Measurements from ENCODE around the gene COX8C. TPM values are rescaled to one million over a fixed set of nuclear protein-coding genes. Genes with fewer than 3 reads are reported as not detected.

COX8C gene
- total and polyA plus RNA-seq, 9 of the 15 experiments (the other 6 are each of a cell fraction or from before 2014, with no cell fraction given), result not detected

DNA sequence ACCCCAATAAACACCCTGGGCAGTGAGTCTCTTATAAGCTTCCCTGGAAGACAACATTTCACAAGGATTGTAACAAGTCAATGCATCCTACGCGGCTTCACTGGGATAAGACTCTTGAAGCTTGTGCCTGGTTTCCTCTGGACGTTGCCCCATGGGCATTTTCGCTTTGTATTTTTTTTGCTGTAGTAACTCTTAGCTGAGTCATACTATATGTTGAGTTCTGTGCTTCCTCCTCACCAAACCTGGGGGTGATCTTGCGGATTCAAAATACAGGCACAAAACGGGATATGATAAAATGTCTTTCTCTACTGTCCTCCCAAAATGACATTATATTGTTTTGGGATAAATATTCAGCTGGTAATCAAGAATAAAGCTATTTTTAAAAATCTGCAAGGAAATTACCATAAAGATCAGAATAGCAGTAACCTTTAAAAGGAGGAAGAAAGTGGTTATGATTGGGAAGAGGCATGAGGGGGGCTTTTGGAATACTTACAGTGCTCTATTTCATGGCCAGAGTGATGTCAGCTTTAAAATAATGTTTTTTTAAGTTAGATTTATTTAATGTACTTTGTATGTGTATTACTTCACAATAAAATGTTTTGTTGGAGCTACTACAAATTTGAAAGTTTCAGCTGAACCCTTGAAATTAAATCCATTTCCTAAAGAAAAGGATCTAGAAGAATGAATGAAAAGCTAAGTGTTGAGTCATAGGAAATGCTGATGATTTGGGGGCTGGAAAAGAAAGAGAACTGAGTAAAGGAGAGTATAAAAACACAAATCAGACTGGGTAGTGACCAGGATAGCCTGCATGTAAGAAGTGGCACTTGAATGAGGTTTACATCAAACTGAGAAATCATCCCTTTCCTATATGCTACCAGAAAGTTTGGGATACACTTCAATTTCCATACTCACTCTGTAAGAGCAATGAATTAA lies 28.8 kb upstream of the COX8C start:
- no peak for FAIRE-seq
- TF ChIP-seq ZNF384 (IDR thresholded peaks at IDR 0.05; ENCODE audit: low read depth, low read length), result peak; percentile 51; the same call in 1 of the 2 replicates
- peak; percentile 81 for TF ChIP-seq NFE2 (IDR thresholded peaks at IDR 0.05; ENCODE audit: low read depth)
- TF ChIP-seq MAFK (IDR thresholded peaks at IDR 0.05; ENCODE audit: low read length), result peak; percentile 51; the same call in 1 of the 2 replicates
- TF ChIP-seq FOSL1 (tag; conservative IDR thresholded peaks at IDR 0.05), result 0 out of 2 replicates have a peak, but pooled peaks have one; percentile 26
- TF ChIP-seq, protein P1, sequence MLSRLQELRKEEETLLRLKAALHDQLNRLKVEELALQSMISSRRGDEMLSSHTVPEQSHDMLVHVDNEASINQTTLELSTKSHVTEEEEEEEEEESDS (CRISPR knock-in tag; IDR thresholded peaks at IDR 0.05), result no peak
- peak; percentile 62 for TF ChIP-seq MAFG (tag; conservative IDR thresholded peaks at IDR 0.05)
- TF ChIP-seq ATF3 (IDR thresholded peaks at IDR 0.05), result peak; percentile 26; the same call in 1 of the 2 replicates
- TF ChIP-seq ATF3 (CRISPR knock-in tag; conservative IDR thresholded peaks at IDR 0.05), result no peak
- no peak for TF ChIP-seq FOXJ2 (tag; IDR thresholded peaks at IDR 0.05)
- no peak for TF ChIP-seq MED1 (CRISPR knock-in tag; IDR thresholded peaks at IDR 0.05; ENCODE audit: borderline replicate concordance)
- TF ChIP-seq, protein P2, sequence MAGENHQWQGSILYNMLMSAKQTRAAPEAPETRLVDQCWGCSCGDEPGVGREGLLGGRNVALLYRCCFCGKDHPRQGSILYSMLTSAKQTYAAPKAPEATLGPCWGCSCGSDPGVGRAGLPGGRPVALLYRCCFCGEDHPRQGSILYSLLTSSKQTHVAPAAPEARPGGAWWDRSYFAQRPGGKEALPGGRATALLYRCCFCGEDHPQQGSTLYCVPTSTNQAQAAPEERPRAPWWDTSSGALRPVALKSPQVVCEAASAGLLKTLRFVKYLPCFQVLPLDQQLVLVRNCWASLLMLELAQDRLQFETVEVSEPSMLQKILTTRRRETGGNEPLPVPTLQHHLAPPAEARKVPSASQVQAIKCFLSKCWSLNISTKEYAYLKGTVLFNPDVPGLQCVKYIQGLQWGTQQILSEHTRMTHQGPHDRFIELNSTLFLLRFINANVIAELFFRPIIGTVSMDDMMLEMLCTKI (IDR thresholded peaks at IDR 0.05; ENCODE audit: partially characterized antibody), result no peak
- TF ChIP-seq, protein P3, sequence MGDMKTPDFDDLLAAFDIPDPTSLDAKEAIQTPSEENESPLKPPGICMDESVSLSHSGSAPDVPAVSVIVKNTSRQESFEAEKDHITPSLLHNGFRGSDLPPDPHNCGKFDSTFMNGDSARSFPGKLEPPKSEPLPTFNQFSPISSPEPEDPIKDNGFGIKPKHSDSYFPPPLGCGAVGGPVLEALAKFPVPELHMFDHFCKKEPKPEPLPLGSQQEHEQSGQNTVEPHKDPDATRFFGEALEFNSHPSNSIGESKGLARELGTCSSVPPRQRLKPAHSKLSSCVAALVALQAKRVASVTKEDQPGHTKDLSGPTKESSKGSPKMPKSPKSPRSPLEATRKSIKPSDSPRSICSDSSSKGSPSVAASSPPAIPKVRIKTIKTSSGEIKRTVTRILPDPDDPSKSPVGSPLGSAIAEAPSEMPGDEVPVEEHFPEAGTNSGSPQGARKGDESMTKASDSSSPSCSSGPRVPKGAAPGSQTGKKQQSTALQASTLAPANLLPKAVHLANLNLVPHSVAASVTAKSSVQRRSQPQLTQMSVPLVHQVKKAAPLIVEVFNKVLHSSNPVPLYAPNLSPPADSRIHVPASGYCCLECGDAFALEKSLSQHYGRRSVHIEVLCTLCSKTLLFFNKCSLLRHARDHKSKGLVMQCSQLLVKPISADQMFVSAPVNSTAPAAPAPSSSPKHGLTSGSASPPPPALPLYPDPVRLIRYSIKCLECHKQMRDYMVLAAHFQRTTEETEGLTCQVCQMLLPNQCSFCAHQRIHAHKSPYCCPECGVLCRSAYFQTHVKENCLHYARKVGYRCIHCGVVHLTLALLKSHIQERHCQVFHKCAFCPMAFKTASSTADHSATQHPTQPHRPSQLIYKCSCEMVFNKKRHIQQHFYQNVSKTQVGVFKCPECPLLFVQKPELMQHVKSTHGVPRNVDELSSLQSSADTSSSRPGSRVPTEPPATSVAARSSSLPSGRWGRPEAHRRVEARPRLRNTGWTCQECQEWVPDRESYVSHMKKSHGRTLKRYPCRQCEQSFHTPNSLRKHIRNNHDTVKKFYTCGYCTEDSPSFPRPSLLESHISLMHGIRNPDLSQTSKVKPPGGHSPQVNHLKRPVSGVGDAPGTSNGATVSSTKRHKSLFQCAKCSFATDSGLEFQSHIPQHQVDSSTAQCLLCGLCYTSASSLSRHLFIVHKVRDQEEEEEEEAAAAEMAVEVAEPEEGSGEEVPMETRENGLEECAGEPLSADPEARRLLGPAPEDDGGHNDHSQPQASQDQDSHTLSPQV (IDR thresholded peaks at IDR 0.05), result peak; percentile 39; the same call in 1 of the 2 replicates
- peak; percentile 28 for TF ChIP-seq ZFP36 (IDR thresholded peaks at IDR 0.05; ENCODE audit: low read depth, low read length, partially characterized antibody)

More for the DNA sequence above, 28.8 kb upstream of the COX8C start:
- Histone ChIP-seq H3K9me3 (replicated peaks; ENCODE audit: control insufficient read depth, insufficient read depth, low read depth, low read length) (no peaks in the 10 kb centered on the region), H2AFZ (ENCODE audit: low read depth, low read length) (peak overlapping the region; percentile 4; the same call in 1 of the 2 replicates), H3K4me1 (replicated peaks in 1 of 2; ENCODE audit: control insufficient read depth in 2 of 2, insufficient read depth in 2 of 2, low read length in 2 of 2) (peaks cover 4 to 37% of the 10 kb centered on the region in 2 experiments; a peak in 4 of 5 replicates), H3K9ac (ENCODE audit: insufficient read depth in 1 of 2, low read depth in 2 of 2, low read length in 2 of 2) (peak overlapping the region in 1 of 2 experiments; percentile 42; a peak in 2 of 4 replicates), H4K20me1 (replicated peaks; ENCODE audit: control insufficient read depth, insufficient read depth, low read length) (no peaks in the 10 kb centered on the region), H3K9me1 (ENCODE audit: control insufficient read depth, insufficient read depth, low read length) (no peaks in the 10 kb centered on the region), H3K4me3 (no peak overlapping the region), H3K36me3 (ENCODE audit: control insufficient read depth, insufficient read depth, low read length) (0 out of 3 replicates have a peak, but pooled peaks cover 2% of the 10 kb centered on the region), H3K79me2 (ENCODE audit: control insufficient read depth, insufficient read depth, low read length) (peaks cover 81% of the 10 kb centered on the region), H3K27ac (ENCODE audit: extremely low read depth, low read depth, low read length) (peak overlapping the region; percentile 71), H3K4me2 (ENCODE audit: insufficient read depth, low read length) (peak overlapping the region; percentile 47), H3K27me3 (ENCODE audit: control insufficient read depth in 2 of 2, insufficient read depth in 2 of 2, low read length in 2 of 2) (no peaks in the 10 kb centered on the region)
- ChIA-PET CTCF (ENCODE audit: low intra/inter-chr PET ratio) (interaction anchor here (0.5 kb wide), 1 partner anchor 84 kb away, joined by 3 read pairs; no protein-coding TSS in a partner anchor), POLR2A (interaction anchor here (0.9 to 2.5 kb wide), 5 partner anchors 8 to 16 kb away, joined by 3 to 12 read pairs (median 4); no protein-coding TSS in a partner anchor)
- 36% methylated on average over 4 of the region's 6 CpGs for WGBS (ENCODE audit: insufficient coverage, low coverage, missing lambda C conversion rate)
- BruUV-seq (replicated peaks), result no TSS peak
- ATAC-seq (peak; percentile 70), DNase-seq (ENCODE audit: extremely low read depth in 1 of 4, low spot score in 3 of 4) (peak in 1 of 4 experiments; percentile 37)
- in situ Hi-C loops (cut with MboI), result no loop called here
- intact Hi-C loops (cut with micrococcal nuclease), result no loop called here
